ENCODE results near the gene EMSY. TPM values are rescaled to one million over a fixed set of nuclear protein-coding genes. Genes with fewer than 3 reads are reported as not detected.

EMSY gene
- total and polyA plus RNA-seq, 2 of the 13 experiments (the other 11 are each of a cell fraction or from before 2014, with no cell fraction given), result 11.6 to 18.5 TPM

GRCh38 chr11:76445121-76446084, 585 bp downstream of the EMSY start (continued):
- TF ChIP-seq HDAC2 (CRISPR knock-in tag; IDR thresholded peaks at IDR 0.05) (0 out of 2 replicates have a peak, but pooled peaks have one; percentile 34), YEATS4 (CRISPR knock-in tag; IDR thresholded peaks at IDR 0.05; ENCODE audit: borderline replicate concordance) (peak; percentile 30), PAWR (CRISPR knock-in tag; IDR thresholded peaks at IDR 0.05; ENCODE audit: borderline replicate concordance) (no peak), ISX (CRISPR knock-in tag; conservative IDR thresholded peaks at IDR 0.05) (no peak), FOXP1 (IDR thresholded peaks at IDR 0.05) (no peak), FOXP1 (CRISPR knock-in tag; IDR thresholded peaks at IDR 0.05) (no peak), ZNF253 (CRISPR knock-in tag; IDR thresholded peaks at IDR 0.05; ENCODE audit: borderline replicate concordance) (no peak), TERF1 (CRISPR knock-in tag; IDR thresholded peaks at IDR 0.05) (0 out of 2 replicates have a peak, but pooled peaks have one; percentile 51), ZNF646 (CRISPR knock-in tag; IDR thresholded peaks at IDR 0.05) (no peak), RNF219 (CRISPR knock-in tag; IDR thresholded peaks at IDR 0.05) (no peak), GLI4 (CRISPR knock-in tag; IDR thresholded peaks at IDR 0.05; ENCODE audit: borderline replicate concordance) (0 out of 2 replicates have a peak, but pooled peaks have one; percentile 58), ZNF574 (CRISPR knock-in tag; IDR thresholded peaks at IDR 0.05) (peak; percentile 32), ZNF746 (CRISPR knock-in tag; IDR thresholded peaks at IDR 0.05) (0 out of 2 replicates have a peak, but pooled peaks have one; percentile 11), ZNF713 (CRISPR knock-in tag; IDR thresholded peaks at IDR 0.05) (no peak), ZNF160 (CRISPR knock-in tag; IDR thresholded peaks at IDR 0.05) (no peak)
